NOMO-1 treated with DMSO at 0.1 percent for 48 hours (cell line): ENCODE results near the gene GHRH.

Source experiments
- DNase-seq: peaks from one replicate; lab custom pipeline; 2025; ENCODE audit not compliant: unreplicated experiment; lab: John Stamatoyannopoulos, UW

GHRH gene

GRCh38 chr20:37261714-37262113 is at the start of gene GHRH:
TSS of gene GHRH (minus strand) at chr20:37261814. CDS start at chr20:37256889, 4,925 bp downstream.
- DNase-seq = no peak

DNA sequence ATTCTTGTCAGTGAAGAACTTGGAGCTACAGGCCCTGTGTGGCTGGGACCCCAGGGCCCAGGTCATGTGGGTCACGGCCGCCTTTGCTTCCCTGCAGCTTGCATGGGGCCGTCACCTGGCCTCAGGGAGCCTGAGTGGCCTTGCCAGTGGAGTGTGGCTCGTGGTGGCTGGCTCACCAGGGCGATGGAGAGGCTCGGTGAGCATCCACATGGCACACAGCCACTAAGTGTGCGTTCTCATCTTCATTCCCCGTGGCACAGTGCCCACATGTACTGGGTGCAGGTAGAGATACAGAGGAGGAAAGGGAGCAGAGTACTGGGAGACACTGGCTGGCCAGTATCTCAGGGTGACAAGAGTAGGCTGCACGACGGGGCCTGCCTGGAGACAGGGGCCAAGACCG is 49.3 kb upstream of the GHRH start:
- no peak for DNase-seq

DNA sequence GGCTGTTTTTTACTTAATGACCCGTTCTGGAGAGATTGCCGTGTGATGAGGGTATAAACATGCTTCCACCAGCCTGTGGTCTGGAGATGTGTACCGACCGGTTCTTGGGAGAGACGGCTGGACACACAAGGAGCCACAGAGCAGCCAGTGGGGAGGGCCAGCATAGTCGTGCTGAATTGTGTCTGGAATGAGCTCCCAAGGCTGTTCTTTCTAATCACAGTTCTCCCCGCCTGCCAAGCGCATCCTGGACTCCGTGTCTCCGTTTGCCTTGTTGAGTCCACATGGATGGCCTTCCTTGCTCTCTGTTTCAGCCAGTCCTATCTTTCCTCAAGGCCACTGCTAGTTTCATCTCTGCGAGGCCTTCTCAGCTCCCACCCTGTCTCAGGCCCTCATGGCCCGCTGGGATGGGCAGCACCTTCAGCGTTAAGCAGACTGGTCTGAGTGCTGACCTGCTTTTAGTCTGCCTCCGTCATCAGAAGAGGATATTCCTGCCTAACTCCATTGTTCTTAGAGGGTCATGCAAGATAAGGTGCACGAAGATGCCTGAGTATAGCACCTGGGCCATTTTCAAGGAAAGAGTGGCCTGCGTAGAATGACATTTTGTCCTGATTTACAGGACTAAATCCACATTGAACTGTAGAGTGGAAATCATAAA is 48.4 kb upstream of the GHRH start:
- DNase-seq = no peak

DNA sequence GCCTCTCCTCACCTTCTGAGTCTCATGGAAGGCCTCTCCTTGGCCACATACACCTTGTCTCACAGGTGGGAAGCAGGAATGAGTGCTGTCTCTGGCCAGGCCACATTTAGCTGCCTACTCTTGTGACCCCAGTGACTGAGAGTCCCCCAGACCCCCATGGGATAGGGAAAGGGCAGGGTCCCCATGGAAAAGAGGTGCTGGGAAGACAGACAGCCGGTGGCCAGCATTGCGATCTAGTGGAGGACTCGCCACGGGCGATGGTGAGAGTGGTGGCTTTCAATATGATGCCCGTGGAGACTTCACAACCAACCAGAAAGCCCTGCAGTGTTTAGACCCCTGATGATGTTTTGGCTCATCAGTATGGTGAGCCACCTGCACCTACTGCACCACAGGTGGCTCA is 47.7 kb upstream of the GHRH start:
- no peak for DNase-seq

GRCh38 chr20:37308086-37309050 is 46.8 kb upstream of the GHRH start:
- no peak for DNase-seq

GRCh38 chr20:37305839-37306238 is 44.2 kb upstream of the GHRH start:
- DNase-seq = no peak

DNA sequence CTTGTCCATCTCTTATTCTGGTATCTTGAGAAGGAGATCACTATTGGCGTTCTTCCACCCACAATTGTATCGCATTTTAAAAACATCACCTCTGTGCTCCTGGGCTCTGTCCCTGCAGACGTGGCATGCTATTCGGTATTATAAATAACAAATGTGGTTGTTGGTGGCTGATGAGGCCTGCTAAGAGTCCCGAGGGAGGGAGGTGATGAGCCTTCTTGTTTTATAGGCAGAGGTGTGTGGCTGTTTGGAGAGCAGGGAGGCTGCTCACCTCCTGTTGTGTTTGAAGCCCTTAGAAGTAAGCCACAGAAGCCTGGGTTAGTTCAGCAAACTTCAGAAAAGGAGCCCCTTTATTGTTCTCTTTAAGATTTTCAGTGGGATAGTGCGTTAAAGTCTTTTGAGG is 43.5 kb upstream of the GHRH start:
- DNase-seq = no peak

- DNase-seq = no peak
These were observed 42.0 kb upstream of the GHRH start for GRCh38 chr20:37303637-37304036.

DNA sequence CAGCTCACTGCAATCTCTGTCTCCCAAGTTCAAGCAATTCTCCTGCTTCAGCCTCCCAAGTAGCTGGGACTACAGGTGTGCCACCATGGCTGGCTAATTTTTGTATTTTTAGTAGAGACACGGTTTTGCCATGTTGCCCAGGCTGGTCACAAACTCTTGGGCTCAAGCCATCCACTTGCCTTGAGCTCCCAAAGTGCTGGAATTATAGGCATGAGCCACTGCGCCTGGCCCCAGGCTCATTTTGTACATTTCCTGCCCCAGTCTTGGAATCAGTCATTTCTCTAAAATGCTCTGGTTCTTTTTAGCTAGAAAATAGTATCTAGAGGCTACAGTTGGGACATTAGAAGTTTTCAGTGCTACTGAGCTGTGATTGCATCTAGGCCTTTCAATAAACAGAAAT is 41.4 kb upstream of the GHRH start:
- DNase-seq = no peak

- DNase-seq = no peak
These were observed 39.9 kb upstream of the GHRH start for GRCh38 chr20:37301558-37301957.

DNA sequence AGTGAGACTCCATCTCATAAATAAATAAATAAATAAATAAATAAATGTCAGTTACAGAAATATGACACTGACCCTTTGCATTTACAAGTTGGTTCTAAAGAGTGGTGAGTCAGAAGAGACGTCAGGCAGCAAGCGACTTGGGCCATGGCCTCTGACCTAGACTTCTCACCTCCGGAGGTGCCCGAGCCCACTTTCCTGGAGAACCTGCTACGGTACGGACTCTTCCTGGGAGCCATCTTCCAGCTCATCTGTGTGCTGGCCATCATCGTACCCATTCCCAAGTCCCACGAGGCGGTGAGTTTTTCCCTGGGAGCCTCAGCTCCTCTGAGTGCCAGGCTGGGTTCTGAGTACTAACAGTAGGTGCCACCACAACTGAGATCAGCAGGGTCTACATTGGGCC is 39.5 kb upstream of the GHRH start:
- no peak for DNase-seq

DNA sequence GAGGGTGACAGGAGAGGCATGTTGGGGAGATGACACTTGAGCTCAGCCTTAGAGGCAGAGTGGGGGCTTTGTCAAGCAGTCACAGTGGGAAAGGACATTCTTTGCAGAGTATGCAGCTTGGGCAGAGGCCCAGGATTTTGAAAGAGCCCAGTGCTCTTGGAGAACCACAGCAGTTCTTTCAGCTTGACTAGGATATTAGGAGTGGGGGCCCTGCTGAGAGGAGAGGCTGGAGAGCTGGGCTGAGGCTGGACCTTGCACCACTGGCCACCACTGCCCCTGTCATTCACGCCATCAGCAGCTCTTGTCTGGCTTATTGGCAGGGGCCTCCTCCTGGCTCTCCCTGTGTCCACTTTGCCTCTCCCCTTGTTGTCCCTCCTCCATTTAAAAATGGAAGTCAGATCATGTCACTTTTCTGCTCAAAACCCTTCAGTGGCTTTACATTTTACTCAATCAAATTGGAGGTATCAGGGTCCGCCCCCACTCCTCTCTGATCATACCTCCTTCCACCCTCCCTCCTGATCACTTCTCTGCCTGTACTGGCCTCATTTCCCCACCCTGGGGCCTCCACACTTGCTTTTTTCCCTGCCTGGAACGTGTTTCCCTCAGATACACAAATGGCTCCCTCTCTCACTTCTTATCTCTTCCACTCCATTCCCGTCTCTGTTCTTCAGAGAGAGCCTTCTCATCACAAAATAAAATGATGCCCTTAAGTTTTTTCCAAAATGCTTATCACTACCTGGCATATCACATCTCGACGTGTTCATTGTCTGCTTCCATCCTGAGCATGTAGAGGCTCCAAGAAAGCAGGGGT is 38.3 kb upstream of the GHRH start:
- DNase-seq = no peak

DNA sequence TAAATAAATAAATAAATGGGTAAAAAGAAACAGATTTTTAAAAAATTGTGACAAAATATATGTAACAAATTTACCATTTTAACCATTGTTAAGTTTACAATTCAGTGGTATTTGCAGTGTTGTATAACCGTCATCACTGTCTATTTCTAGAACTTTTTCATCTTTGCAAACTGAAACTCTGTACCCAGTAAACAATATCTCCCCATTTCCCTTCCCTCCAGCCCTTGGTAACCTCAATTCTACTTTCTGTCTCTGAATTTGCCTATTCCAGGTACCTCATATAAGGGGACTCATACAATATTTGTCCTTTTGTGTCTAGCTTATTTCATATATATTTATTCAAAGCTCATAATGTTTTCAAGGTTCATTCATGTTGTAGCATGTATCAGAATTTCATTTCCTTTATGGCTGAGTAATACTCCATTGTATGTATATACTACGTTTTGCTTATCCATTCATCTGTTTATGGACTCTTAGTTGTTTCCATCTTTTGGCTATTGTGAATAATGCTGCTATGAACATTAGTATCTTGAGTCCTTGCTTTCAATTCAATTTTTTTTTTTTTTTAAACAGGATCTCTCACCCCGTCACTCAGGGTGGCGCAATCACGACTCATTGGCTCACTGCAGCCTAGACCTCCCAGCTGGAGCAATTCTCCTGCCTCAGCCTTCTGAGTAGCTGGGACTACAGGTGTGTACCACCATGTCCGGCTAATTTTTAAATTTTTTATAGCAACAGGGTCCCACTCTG is 36.8 kb upstream of the GHRH start:
- peak; percentile 48 for DNase-seq

DNA sequence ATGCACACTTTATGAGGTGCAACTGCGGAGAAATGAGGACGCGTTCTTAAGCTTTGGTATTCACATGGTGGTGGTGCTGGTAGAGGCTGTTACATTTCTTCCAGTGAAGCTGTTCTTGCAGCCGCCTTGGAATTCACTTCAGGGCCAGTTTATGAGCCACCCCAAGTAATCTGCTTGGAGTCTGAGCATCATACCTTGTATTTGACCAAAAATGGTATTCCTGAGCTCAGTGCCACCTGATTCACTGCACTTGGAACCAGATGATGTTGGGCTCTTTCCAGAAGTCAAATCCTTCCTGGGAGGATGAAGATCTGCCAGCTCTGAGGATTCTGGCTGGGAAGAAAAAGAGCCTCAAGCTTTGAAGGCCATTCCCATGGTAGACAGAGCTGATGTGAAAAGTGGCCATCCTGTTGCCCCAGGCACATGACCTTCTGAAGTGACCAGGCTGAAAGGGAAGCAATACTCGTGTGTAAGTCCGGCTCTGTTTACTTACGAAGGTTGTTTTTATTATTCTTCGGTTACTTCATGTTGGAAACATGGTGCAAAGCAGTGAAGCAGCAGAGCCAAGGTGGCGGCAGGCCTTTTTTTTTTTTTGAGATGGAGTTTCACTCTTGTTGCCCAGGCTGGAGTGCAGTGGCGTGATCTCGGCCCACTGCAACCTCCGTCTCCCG is 35.6 kb upstream of the GHRH start:
- no peak for DNase-seq

- DNase-seq = peak; percentile 44
These were observed 34.8 kb upstream of the GHRH start for GRCh38 chr20:37296371-37296770.

- no peak for DNase-seq
These were observed 34.0 kb upstream of the GHRH start for GRCh38 chr20:37295595-37295994.

DNA sequence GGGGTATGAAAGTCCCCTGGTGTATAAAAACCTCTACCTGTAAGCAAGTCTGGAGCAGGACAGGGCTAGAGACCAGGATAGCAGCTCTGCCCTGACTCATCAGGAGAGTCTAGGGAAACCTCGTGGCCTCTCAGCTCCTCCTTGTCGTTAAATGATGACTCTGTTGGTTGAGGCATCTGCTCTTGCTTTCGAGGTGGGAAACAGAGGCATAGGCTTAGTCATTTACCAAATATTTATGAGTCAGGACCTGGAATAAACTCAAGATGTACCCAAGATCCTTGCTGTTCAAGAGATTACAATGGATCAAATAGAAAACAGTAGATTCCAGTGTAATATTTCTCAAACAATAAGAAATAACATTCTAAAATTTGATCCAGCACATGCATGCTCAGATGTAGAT is 33.4 kb upstream of the GHRH start:
- DNase-seq = no peak

GRCh38 chr20:37294262-37294981 is 32.8 kb upstream of the GHRH start:
- peak; percentile 65 for DNase-seq

GRCh38 chr20:37293301-37293943 is 31.8 kb upstream of the GHRH start:
- DNase-seq = no peak
